ENCODE data around the gene SLC45A3.

DNA sequence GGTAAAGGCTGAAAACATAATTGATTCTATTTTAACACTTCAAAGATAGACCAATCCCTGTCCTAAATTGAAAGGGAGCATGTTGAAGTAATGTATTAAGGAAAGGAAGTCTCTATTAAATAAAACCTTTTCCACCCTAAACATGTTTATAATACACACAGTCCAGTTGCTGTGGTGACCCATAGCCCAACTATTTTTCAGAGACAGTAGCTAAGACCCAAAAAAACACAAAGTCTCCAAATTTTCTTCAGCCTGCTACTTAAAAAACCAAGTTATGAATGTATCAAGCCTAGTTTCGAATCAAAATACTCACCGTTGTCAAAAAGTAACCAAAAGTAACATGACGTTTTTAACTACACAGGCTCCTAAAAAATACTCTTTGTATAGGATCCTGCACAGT, 50.1 kb downstream of the SLC45A3 start:
- TF ChIP-seq, protein P1, sequence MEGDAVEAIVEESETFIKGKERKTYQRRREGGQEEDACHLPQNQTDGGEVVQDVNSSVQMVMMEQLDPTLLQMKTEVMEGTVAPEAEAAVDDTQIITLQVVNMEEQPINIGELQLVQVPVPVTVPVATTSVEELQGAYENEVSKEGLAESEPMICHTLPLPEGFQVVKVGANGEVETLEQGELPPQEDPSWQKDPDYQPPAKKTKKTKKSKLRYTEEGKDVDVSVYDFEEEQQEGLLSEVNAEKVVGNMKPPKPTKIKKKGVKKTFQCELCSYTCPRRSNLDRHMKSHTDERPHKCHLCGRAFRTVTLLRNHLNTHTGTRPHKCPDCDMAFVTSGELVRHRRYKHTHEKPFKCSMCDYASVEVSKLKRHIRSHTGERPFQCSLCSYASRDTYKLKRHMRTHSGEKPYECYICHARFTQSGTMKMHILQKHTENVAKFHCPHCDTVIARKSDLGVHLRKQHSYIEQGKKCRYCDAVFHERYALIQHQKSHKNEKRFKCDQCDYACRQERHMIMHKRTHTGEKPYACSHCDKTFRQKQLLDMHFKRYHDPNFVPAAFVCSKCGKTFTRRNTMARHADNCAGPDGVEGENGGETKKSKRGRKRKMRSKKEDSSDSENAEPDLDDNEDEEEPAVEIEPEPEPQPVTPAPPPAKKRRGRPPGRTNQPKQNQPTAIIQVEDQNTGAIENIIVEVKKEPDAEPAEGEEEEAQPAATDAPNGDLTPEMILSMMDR (IDR thresholded peaks at IDR 0.05 in 4 of 5, conservative IDR thresholded peaks at IDR 0.05 in 1 of 5) = no peak
- no peak for TF ChIP-seq POLR2A (IDR thresholded peaks at IDR 0.05)
